ENCODE results near the gene CDAN1. TPM values are rescaled to one million over a fixed set of nuclear protein-coding genes. Genes with fewer than 3 reads are reported as not detected.

CDAN1 gene
- total and polyA plus RNA-seq, 2 of the 4 experiments (the other 2 are of a cell fraction), result 4.7 to 5.6 TPM

- no peak overlapping the region for H3K4me3 ChIP-seq (ENCODE audit: insufficient read depth, low read depth, low read length)
- H3K4me2 ChIP-seq (ENCODE audit: low read depth, low read length), result no peak overlapping the region
- no peak overlapping the region for H2BK20ac ChIP-seq (ENCODE audit: low read depth, low read length)
- H3K23ac ChIP-seq (ENCODE audit: low read depth, low read length), result no peak overlapping the region
- dilution Hi-C loops (cut with HindIII; ENCODE audit: low sequenced_read_pairs, unreplicated experiment), result no loop called here
- no peaks in the 10 kb centered on the region for H4K20me1 ChIP-seq (ENCODE audit: insufficient read depth, low read length)
- intact Hi-C loops (cut with micrococcal nuclease), result no loop called here
- H3K9me3 ChIP-seq (ENCODE audit: control insufficient read depth, insufficient read depth, low read length), result no peaks in the 10 kb centered on the region
- ATAC-seq (ENCODE audit: low read depth) (no peak), DNase-seq (no peak)
- H2BK15ac ChIP-seq (ENCODE audit: low read depth, low read length), result no peak overlapping the region
- no peak overlapping the region for H2AK5ac ChIP-seq (ENCODE audit: low read depth, low read length)
- no peaks in the 10 kb centered on the region for H3K4me1 ChIP-seq (ENCODE audit: control insufficient read depth, insufficient read depth, low read length)
- H4K91ac ChIP-seq (ENCODE audit: insufficient read depth, low read depth, low read length), result no peak overlapping the region
- H3K4ac ChIP-seq (ENCODE audit: low read depth, low read length), result no peak overlapping the region
- H2BK120ac ChIP-seq (ENCODE audit: low read depth, low read length), result no peak overlapping the region
- BruUV-seq (replicated peaks), result no TSS peak
- H3K56ac ChIP-seq (ENCODE audit: extremely low read depth, insufficient read depth, low read length), result no peak overlapping the region
- H2AFZ ChIP-seq (replicated peaks; ENCODE audit: low read length, poor library complexity), result no peak overlapping the region
- no peak overlapping the region for H3K14ac ChIP-seq (replicated peaks; ENCODE audit: low read depth, low read length)
- ChIA-PET CTCF (interaction anchor here (1.5 to 2.2 kb wide), 2 partner anchors 16 to 204 kb away, joined by 4 to 5 read pairs; no protein-coding TSS in a partner anchor), POLR2A (ENCODE audit: unreplicated experiment) (no interaction called here)
- no peak overlapping the region for H2AK9ac ChIP-seq (replicated peaks; ENCODE audit: low read depth, low read length, poor library complexity)
- no peak for TF ChIP-seq MXI1 (IDR thresholded peaks at IDR 0.05; ENCODE audit: borderline replicate concordance, low read depth, low read length)
- no peak for TF ChIP-seq CEBPB (IDR thresholded peaks at IDR 0.05; ENCODE audit: low read depth, low read length)
- no peak for TF ChIP-seq USF2 (IDR thresholded peaks at IDR 0.05; ENCODE audit: low read depth, low read length)
- no peak for TF ChIP-seq RCOR1 (IDR thresholded peaks at IDR 0.05; ENCODE audit: insufficient replicate concordance, low read length)
- no peak for TF ChIP-seq CHD1 (IDR thresholded peaks at IDR 0.05; ENCODE audit: low read depth, low read length)
- no peak for TF ChIP-seq NFE2L2 (IDR thresholded peaks at IDR 0.05; ENCODE audit: low read depth, low read length)
- no peak for TF ChIP-seq FOS (IDR thresholded peaks at IDR 0.05; ENCODE audit: low read depth, low read length)
- TF ChIP-seq RAD21 (IDR thresholded peaks at IDR 0.05; ENCODE audit: low read length), result no peak
- no peak for TF ChIP-seq BHLHE40 (IDR thresholded peaks at IDR 0.05; ENCODE audit: low read depth, low read length)
- TF ChIP-seq MAZ (IDR thresholded peaks at IDR 0.05; ENCODE audit: borderline replicate concordance, low read depth, low read length), result no peak
- TF ChIP-seq ELK1 (IDR thresholded peaks at IDR 0.05; ENCODE audit: borderline replicate concordance, low read depth, low read length), result no peak
- no peak for TF ChIP-seq RFX5 (IDR thresholded peaks at IDR 0.05; ENCODE audit: low read depth, low read length)
- TF ChIP-seq POLR2A (IDR thresholded peaks at IDR 0.05; ENCODE audit: low read depth, low read length), result no peak
- TF ChIP-seq CTCF (conservative IDR thresholded peaks at IDR 0.05; ENCODE audit: low read depth, low read length), result no peak
- TF ChIP-seq SMC3 (IDR thresholded peaks at IDR 0.05; ENCODE audit: low read depth, low read length), result no peak
- no peak for TF ChIP-seq MAFK (IDR thresholded peaks at IDR 0.05; ENCODE audit: low read depth, low read length)
- H3K9ac ChIP-seq (ENCODE audit: low read depth, low read length), result no peak overlapping the region
- H3K18ac ChIP-seq (ENCODE audit: low read depth, low read length), result no peak overlapping the region
- WGBS, 2 experiments (ENCODE audit: extremely low coverage in 2 of 2, insufficient read length in 1 of 2), result no CpG with 5 or more reads among the region's 3 CpGs
- in situ Hi-C loops (cut with MboI; ENCODE audit: low sequenced_read_pairs), result no loop called here
- peaks cover 59% of the 10 kb centered on the region for H3K36me3 ChIP-seq (ENCODE audit: control insufficient read depth, insufficient read depth, low read length)
- H4K8ac ChIP-seq (ENCODE audit: low read depth in 2 of 2, low read length in 2 of 2), result no peak overlapping the region
- no peak overlapping the region for H3K27ac ChIP-seq (ENCODE audit: insufficient read depth, low read length)
- no peak overlapping the region for H4K5ac ChIP-seq (ENCODE audit: low read depth, low read length)
- peaks cover 8 to 9% of the 10 kb centered on the region in 2 experiments; a peak in 2 of 4 replicates for H3K79me1 ChIP-seq (ENCODE audit: low read depth in 1 of 2, low read length in 2 of 2)
- H3K27me3 ChIP-seq (ENCODE audit: control insufficient read depth, insufficient read depth, low read length), result no peaks in the 10 kb centered on the region
- H2BK5ac ChIP-seq (ENCODE audit: low read depth, low read length, poor library complexity, severe bottlenecking), result no peak overlapping the region
- peaks cover 11% of the 10 kb centered on the region; the same call in 1 of the 2 replicates for H3K9me1 ChIP-seq (ENCODE audit: insufficient read depth, low read length)
Measured at GRCh38 chr15:42721916-42722315, 15.0 kb downstream of the CDAN1 start.

Data from IMR-90 (cell line).